Cardiac muscle cell (in vitro differentiated cells and primary cell): ENCODE results near the gene PAX8. TPM values are rescaled to one million over a fixed set of nuclear protein-coding genes. Genes with fewer than 3 reads are reported as not detected.
"Not testable (repeated sequence)": the region's sequence is repeated elsewhere in the genome, so short reads cannot be mapped to it uniquely, and the experiment has no call there.

Experiments used
- DNase-seq, 2 donors: peaks; one replicate each; pipeline versions ENCODE4 v3.0.0 to v3.0.0-alpha.2; 2010 to 2017; ENCODE audit warnings: low read depth in 1 of 2, low spot score in 1 of 2
- H3K27ac ChIP-seq: fragments of 200-600 bp; sonication (generic); 2 replicates; pipeline ENCODE4 v1.5.1; 2016
- H3K27me3 ChIP-seq: fragments of 200-600 bp; sonication (generic); 2 replicates; pipeline ENCODE4 v1.6.0; 2016; ENCODE audit warnings: control low read depth
- H3K36me3 ChIP-seq: fragments of 200-600 bp; sonication (generic); 2 replicates; pipeline ENCODE4 v1.5.1; 2016; ENCODE audit warnings: control low read depth
- H3K4me1 ChIP-seq: fragments of 200-600 bp; sonication (generic); 2 replicates; pipeline ENCODE4 v1.8.1; 2017; ENCODE audit warnings: low read depth, mild to moderate bottlenecking, mixed run types
- H3K4me3 ChIP-seq: fragments of 200-600 bp; sonication (generic); 2 replicates; pipeline ENCODE4 v1.5.1; 2016; ENCODE audit warnings: mild to moderate bottlenecking
- H3K9me3 ChIP-seq: fragments of 200-600 bp; sonication (generic); 2 replicates; pipeline ENCODE4 v1.5.1; 2017; ENCODE audit warnings: low read depth, mild to moderate bottlenecking, control low read depth
- CTCF ChIP-seq: IDR thresholded peaks from 2 replicates; pipeline ENCODE4 v1.5.1; 2012; ENCODE audit warnings: low read depth, mild to moderate bottlenecking, low read length
- polyA plus RNA-seq: library from polyadenylated mRNA; unstranded; fragments of >200 nt; fragmentation: Nextera tagmentation; extraction: Ambion mirVana; gene quantifications from 2 replicates; pipeline ENCODE4 v1.2.1, GENCODE V29; 2016
- total RNA-seq: library from RNA; depleted of rRNA; stranded (reverse); fragments of >200 nt; gene quantifications from 2 replicates; pipeline ENCODE4 v1.2.3, GENCODE V29; 2016

Gene PAX8
- total and polyA plus RNA-seq, 2 experiments from 2014 or later = not detected

DNA sequence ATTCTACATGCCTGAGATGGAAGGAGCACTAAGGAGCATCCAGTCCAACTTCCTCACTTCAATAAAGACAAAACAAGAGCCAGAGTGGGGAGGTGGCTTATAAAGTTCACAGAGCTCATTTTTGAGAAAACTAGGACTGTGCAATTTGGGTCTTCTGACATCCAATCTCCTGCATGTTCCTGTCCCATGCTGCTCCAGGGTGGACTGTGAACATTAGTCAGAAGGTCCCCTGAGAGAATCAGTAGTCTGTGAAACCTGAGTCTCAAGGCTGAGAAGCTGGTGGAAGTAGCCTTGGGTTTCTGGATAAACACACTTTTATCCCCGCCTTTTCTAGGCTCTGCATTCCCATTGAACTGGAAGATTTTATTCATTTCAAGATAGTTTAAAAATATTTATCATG lies 33.1 kb upstream of the PAX8 start:
- not testable (repeated sequence) for H3K27ac ChIP-seq, H3K27me3 ChIP-seq, DNase-seq, H3K4me3 ChIP-seq, H3K36me3 ChIP-seq, H3K4me1 ChIP-seq, H3K9me3 ChIP-seq

DNA sequence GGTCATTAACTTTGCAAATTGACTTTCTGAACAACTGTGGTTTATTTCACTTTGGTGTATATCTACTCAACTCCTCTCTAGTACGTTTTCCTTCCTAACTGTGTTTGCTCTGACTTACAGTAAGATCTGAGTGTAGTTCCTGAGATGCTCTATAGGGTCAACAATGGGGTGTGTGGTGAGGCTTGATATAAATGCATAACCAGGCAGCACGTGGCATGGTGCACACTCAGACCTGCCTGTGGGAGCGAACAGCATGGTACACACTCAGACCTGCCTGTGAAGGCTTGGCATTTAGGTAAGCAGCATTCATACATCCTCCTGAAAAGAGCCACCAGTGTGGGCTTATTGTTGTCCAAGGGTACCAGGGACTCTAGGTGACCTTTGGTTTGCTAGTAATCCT lies 32.5 kb upstream of the PAX8 start:
- H3K27me3 ChIP-seq, H3K4me3 ChIP-seq, DNase-seq, H3K4me1 ChIP-seq, H3K27ac ChIP-seq, H3K9me3 ChIP-seq, H3K36me3 ChIP-seq: not testable (repeated sequence)

GRCh38 chr2:113309655-113310387 lies 31.1 kb upstream of the PAX8 start:
- H3K9me3 ChIP-seq = no peaks in the 10 kb centered on the region
- H3K4me1 ChIP-seq = no peaks in the 10 kb centered on the region
- no peak for DNase-seq
- H3K27ac ChIP-seq = no peak overlapping the region
- no peak for TF ChIP-seq CTCF
- H3K27me3 ChIP-seq = no peaks in the 10 kb centered on the region
- H3K4me3 ChIP-seq = no peak overlapping the region
- H3K36me3 ChIP-seq = no peaks in the 10 kb centered on the region

GRCh38 chr2:113308784-113309183 lies 30.1 kb upstream of the PAX8 start:
- H3K9me3 ChIP-seq, H3K4me3 ChIP-seq, H3K4me1 ChIP-seq, H3K27ac ChIP-seq, DNase-seq, H3K36me3 ChIP-seq, H3K27me3 ChIP-seq: not testable (repeated sequence)

DNA sequence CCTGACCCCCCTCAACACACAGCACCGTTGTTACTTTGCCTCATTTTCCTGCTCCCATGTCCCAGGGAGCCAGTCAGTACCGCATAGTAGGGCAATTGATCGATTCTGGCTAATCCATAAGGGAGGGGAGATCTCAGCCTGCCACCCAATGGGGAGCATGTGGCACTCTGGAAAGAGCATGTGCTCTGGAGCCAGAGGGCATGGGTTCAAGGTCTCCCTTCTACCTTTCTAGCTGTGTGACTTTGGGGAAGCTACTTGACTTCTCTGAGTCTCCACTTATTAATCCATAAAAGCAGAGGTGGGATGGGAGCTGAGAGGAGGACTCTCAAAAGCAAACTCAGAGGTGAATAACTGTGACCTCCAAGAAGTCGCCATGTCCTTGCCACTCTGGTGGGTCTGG lies 27.5 kb upstream of the PAX8 start:
- H3K27ac ChIP-seq, H3K36me3 ChIP-seq, H3K9me3 ChIP-seq, H3K4me3 ChIP-seq, H3K27me3 ChIP-seq, H3K4me1 ChIP-seq, DNase-seq: not testable (repeated sequence)

GRCh38 chr2:113305749-113306148 lies 27.0 kb upstream of the PAX8 start:
- H3K4me3 ChIP-seq, H3K27ac ChIP-seq, H3K4me1 ChIP-seq, H3K36me3 ChIP-seq, H3K27me3 ChIP-seq, DNase-seq, H3K9me3 ChIP-seq: not testable (repeated sequence)

DNA sequence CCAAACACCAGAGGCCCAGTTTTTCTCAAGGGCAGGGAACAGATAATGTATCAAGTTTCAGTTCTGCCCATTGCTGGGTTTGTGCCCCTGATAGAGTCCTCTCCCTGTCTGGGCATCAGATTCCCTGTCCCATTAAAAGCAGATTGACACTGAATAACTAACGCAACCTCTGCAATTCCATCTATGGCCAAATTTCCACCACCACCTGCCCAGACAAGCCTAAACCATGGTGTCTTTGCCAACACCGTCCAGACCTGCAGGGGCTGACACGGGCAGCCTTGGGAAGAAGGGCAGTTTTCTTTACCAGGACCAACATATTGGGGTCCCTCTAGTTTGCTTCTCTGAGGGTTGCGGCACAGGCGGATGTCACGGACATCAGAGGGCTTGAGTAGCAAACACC lies 26.4 kb upstream of the PAX8 start:
- Histone ChIP-seq H3K4me3 (no peak overlapping the region), H3K27me3 (no peaks in the 10 kb centered on the region), H3K36me3 (no peaks in the 10 kb centered on the region), H3K27ac (no peak overlapping the region), H3K9me3 (no peaks in the 10 kb centered on the region), H3K4me1 (no peaks in the 10 kb centered on the region)
- no peak for DNase-seq
- TF ChIP-seq CTCF = no peak

DNA sequence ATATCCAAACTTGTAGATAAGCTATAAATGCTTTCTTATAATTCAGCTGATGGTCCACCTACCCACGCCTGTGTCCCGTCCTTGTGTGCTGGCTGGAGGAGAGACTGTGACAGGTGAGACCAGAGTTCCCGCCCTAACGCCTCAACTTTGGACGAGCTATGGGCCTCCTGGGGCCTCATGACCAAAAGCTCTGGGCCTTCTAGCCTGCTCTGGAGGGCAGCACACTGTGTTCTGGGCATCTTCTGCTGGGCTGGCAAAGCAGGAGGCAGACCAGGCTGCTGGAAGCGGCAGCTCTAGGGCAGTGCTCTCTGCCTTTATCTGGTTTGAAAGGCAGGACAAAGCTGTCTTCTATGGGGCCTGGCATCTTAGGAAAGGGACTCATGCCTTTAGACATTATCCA lies 26.0 kb upstream of the PAX8 start:
- no peaks in the 10 kb centered on the region for H3K36me3 ChIP-seq
- TF ChIP-seq CTCF = no peak
- H3K9me3 ChIP-seq = no peaks in the 10 kb centered on the region
- no peaks in the 10 kb centered on the region for H3K27me3 ChIP-seq
- no peak overlapping the region for H3K27ac ChIP-seq
- no peaks in the 10 kb centered on the region for H3K4me1 ChIP-seq
- no peak overlapping the region for H3K4me3 ChIP-seq
- no peak for DNase-seq

DNA sequence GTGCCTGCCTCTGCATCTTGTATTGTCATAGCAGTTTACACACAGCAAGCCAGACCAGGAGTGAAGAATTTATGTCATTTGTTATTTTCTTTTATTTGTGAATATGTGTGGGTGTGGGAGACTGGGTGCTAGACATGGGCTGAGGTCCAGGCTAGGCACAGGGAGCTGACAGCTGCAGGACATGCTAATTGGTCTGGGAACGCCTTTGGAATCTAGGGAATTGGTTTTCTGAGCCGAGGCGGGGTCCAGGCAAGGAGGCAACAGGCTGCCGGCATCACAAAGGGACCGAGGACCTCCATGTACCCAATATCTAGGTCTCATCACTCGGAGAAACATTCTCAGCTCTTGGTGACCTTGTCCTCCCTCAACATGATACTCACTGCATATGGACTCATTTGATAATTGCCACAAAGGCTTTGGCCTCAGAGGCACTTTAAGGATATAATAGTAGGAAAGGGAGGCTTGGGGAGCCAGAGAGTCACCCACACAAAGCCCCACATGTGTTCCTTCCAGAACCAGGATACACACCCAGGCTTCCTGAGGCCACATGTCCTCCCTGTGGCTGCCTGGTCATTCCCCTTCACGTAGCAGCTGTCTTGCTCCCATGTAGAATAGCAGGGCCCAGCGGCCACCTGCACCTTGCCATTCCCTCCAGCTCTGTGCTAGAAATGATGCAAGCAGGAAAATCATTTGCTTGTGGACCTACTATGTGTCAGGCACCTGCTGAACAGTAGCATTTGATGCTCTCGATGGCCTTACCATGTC lies 23.7 kb upstream of the PAX8 start:
- not testable (repeated sequence) for H3K27ac ChIP-seq, H3K27me3 ChIP-seq, H3K4me3 ChIP-seq, H3K9me3 ChIP-seq, H3K36me3 ChIP-seq, H3K4me1 ChIP-seq, DNase-seq
